RWPE2 (cell line): Measurements from ENCODE around the gene TFEB.

Source experiments
- ATAC-seq: fragments of 200-7000 bp; cut with Tn5 transposase; 3 replicates; pipeline ENCODE4 v1.9.1; 2021; ENCODE audit warnings: low read depth
- DNase-seq: peaks from one replicate; pipeline ENCODE4 v3.0.0-alpha.2; 2020; ENCODE audit warnings: low spot score
- H3K27ac ChIP-seq: fragments of 450-650 bp; 2 replicates; pipeline ENCODE4 v1.5.1; 2017; ENCODE audit warnings: mild to moderate bottlenecking; ENCODE audit not compliant: poor library complexity, severe bottlenecking
- H3K27me3 ChIP-seq: fragments of 250-450 bp; sonication (Bioruptor Pico); 2 replicates; pipeline ENCODE4 v1.5.1; 2021; ENCODE audit warnings: mild to moderate bottlenecking, moderate library complexity; ENCODE audit not compliant: insufficient read depth, poor library complexity, severe bottlenecking
- H3K36me3 ChIP-seq: fragments of 250-450 bp; sonication (Bioruptor Pico); 2 replicates; pipeline ENCODE4 v1.5.1; 2020; ENCODE audit warnings: low read depth, mild to moderate bottlenecking, moderate library complexity
- H3K4me1 ChIP-seq: fragments of 250-450 bp; sonication (Bioruptor Pico); 2 replicates; pipeline ENCODE4 v1.5.1; 2021; ENCODE audit warnings: mild to moderate bottlenecking, moderate library complexity; ENCODE audit not compliant: insufficient read depth, poor library complexity, severe bottlenecking
- H3K4me3 ChIP-seq: fragments of 250-450 bp; sonication (Bioruptor Pico); 2 replicates; pipeline ENCODE4 v1.5.1; 2021; ENCODE audit warnings: mild to moderate bottlenecking, moderate library complexity; ENCODE audit not compliant: severe bottlenecking
- H3K9me3 ChIP-seq: fragments of 250-450 bp; sonication (Bioruptor Pico); 2 replicates; pipeline ENCODE4 v1.5.1; 2021; ENCODE audit warnings: mild to moderate bottlenecking, moderate library complexity; ENCODE audit not compliant: severe bottlenecking
- TF ChIP-seq, protein P1 (sequence below): fragments of 450-650 bp; IDR thresholded peaks from one replicate; pipeline ENCODE4 v1.5.1; 2017; ENCODE audit warnings: mild to moderate bottlenecking, moderate library complexity; ENCODE audit not compliant: poor library complexity, severe bottlenecking

The TFEB gene

DNA sequence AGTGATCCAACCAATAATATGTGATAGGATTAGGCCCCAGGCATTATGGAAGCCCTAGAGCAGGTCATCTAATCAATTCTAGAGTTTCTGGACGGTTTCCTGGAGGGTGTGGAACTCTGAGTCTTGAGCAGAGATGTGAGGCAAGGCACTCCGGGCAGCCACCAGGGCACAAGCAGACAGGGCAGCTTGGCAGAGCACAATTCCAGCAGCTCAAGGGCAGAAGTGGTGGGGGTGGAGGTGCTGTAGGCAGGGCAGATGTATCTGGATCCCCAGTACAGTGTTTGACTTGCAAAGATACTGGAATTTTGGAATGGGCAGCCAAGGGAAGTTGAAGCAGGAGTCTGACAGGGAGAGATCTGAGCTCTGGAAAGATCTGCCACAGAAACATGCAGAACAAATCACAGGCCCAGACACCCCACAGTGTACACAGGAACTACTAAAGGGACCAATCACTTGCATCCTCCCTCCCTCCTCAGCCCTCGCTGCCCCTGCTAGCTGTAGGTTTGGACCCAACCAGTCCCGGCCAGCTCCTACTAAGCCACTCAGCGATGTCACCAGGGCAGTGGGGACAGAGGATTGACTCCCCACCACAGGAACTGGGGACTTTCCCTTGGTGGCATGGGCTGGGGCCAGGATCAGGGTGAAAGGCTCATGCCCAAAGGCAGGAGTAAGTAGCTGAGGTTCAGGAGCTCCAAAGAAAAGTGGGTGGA, 47.0 kb downstream of the TFEB start:
- no peaks in the 10 kb centered on the region for H3K9me3 ChIP-seq
- DNase-seq (no peak), ATAC-seq (no peak)
- H3K4me1 ChIP-seq = no peaks in the 10 kb centered on the region
- no peaks in the 10 kb centered on the region for H3K27me3 ChIP-seq
- TF ChIP-seq, protein P1, sequence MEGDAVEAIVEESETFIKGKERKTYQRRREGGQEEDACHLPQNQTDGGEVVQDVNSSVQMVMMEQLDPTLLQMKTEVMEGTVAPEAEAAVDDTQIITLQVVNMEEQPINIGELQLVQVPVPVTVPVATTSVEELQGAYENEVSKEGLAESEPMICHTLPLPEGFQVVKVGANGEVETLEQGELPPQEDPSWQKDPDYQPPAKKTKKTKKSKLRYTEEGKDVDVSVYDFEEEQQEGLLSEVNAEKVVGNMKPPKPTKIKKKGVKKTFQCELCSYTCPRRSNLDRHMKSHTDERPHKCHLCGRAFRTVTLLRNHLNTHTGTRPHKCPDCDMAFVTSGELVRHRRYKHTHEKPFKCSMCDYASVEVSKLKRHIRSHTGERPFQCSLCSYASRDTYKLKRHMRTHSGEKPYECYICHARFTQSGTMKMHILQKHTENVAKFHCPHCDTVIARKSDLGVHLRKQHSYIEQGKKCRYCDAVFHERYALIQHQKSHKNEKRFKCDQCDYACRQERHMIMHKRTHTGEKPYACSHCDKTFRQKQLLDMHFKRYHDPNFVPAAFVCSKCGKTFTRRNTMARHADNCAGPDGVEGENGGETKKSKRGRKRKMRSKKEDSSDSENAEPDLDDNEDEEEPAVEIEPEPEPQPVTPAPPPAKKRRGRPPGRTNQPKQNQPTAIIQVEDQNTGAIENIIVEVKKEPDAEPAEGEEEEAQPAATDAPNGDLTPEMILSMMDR = no peak
- no peak overlapping the region for H3K4me3 ChIP-seq
- H3K27ac ChIP-seq = no peak overlapping the region
- no peaks in the 10 kb centered on the region for H3K36me3 ChIP-seq

DNA sequence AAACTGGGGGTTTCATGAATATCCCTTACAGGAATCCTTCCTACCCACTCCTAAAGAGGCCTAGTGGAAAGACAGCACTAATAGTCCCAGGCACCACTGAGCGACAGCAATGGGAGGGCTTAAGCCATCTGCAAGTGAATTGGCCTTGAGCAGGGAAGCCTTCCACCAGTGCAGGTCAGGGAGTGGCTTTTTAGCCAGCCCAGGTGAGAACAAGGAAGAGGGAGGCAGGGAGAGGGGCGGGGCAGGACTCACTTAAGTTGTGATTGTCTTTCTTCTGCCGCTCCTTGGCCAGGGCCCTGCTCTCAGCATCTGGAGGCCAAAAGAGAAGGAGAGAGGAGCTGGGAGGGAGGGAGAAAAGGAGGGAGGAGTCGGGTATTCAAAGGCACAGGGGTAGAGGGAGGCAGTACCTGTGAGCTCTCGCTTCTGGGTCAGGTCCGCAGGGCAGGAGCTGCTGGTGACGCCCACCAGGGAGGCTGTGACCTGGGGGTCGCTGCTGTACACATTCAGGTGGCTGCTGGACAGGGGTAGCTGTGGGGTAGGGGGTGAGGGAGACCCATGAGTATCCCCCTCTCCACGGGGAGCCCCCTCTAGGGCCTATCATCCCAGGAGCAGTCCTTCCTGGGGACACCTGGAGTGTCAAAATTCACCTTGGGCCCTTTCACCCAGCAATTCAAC, 47.8 kb downstream of the TFEB start:
- H3K36me3 ChIP-seq = no peaks in the 10 kb centered on the region
- H3K27ac ChIP-seq = no peak overlapping the region
- H3K4me1 ChIP-seq = no peaks in the 10 kb centered on the region
- H3K4me3 ChIP-seq = no peak overlapping the region
- ATAC-seq (no peak), DNase-seq (no peak)
- H3K9me3 ChIP-seq = no peaks in the 10 kb centered on the region
- TF ChIP-seq, protein P1 = no peak
- no peaks in the 10 kb centered on the region for H3K27me3 ChIP-seq

DNA sequence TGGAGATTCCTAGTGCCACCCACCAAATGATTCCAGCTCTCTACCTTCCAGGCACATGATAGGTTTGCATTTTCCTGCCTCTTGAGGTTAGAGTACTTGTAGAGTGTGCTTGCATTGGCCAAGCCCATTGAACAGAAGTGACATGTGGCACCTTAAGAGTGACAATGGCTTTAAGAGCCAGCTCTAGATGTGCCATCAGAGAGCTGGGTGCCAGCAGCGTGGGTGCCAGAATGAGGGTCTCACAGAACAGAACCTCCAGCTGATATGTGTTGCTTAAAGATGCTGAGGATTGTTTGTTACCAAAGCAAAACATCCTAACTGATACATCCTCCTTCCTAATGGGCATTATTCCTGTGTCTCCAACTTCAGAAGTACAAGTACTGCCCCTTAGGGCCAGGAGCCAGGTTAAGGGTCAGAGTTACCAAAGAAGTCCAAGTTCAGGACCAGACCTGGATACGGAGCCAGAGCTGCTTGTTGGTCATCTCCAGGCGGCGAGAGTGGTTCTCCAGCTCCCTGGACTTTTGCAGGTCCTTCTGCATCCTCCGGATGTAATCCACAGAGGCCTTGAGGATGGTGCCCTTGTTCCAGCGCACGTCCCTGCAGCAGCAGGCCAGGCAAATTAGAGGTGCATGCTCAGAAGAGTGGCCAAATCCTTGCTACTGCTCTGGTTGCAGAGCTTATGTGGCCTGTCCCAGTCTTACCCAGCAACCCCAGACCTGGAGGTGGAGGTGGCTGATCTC, 49.6 kb downstream of the TFEB start:
- H3K36me3 ChIP-seq = no peaks in the 10 kb centered on the region
- TF ChIP-seq, protein P1 = no peak

DNA sequence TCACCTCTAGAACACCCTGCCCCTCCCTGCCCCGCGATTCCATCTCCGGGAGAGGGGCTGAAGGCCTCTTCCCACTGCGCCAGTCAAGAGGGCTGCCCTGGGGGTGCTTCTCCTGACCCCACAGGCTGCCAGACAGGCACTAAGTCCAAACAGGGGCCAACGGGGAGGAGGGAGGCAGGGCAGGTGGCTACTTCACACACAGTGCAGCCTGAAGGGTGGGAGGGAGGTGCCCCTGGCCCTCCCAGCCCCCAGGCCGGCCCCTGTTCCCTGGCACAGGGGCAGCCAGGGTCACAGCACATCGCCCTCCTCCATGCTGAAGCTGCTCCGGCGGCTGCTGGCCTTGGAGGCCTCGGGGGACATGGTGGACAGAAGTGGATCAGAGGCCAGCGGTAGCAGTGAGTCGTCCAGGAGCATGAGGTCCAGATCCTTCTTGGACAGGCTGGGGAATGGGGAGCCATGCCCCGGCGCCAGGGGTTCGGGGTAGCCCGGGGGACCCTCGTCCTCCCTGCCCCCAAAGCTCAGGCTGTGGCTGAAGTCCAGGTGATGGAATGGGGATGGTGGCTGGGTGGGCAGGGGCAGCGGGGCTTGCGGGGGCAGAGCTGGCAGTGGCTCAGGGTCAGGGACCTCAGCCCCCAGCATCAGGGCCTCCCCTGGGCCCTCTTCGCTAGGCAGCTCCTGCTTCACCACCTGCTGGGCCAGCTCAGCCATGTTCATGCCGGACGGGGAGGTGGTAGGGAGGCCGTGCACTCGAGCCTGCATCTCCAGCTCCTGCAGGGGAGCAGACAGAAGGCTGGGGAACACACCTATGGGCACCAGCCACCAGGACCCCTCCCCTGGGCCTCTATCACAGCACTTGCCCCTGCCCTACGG, 50.9 kb downstream of the TFEB start:
- Histone ChIP-seq H3K36me3 (no peaks in the 10 kb centered on the region), H3K27me3 (no peaks in the 10 kb centered on the region), H3K9me3 (no peaks in the 10 kb centered on the region), H3K4me3 (no peak overlapping the region), H3K4me1 (no peaks in the 10 kb centered on the region), H3K27ac (no peak overlapping the region)
- DNase-seq (no peak), ATAC-seq (no peak)
- TF ChIP-seq, protein P1 = no peak

More for the DNA sequence above, 49.6 kb downstream of the TFEB start:
- Histone ChIP-seq H3K4me3 (no peak overlapping the region), H3K27me3 (no peaks in the 10 kb centered on the region), H3K4me1 (no peaks in the 10 kb centered on the region), H3K9me3 (no peaks in the 10 kb centered on the region), H3K27ac (no peak overlapping the region)
- DNase-seq (no peak), ATAC-seq (no peak)
